ENCODE measurements around the gene CXXC5.

DNA sequence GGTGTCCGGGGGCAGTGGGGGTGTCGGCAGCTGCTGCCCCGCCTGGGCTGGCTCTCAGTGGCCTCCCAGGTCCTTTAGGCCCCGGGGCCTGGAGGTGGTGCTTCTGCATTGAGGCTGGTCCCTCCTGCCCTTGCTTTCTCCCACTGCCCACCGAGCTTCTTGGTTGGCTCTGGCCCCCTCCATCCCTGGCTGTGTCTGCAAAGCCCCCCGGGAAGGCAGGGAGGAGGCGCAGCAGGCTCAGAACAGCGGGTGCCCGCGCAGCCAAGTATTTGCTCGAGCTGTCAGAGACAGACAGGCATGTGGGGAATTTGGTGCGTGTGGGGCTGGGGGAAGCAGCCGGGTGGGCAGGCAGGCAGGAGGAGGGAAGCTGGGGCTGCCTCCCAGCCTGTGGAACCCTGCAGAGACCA is 11.5 kb downstream of the CXXC5 start:
- TF ChIP-seq, protein P1, sequence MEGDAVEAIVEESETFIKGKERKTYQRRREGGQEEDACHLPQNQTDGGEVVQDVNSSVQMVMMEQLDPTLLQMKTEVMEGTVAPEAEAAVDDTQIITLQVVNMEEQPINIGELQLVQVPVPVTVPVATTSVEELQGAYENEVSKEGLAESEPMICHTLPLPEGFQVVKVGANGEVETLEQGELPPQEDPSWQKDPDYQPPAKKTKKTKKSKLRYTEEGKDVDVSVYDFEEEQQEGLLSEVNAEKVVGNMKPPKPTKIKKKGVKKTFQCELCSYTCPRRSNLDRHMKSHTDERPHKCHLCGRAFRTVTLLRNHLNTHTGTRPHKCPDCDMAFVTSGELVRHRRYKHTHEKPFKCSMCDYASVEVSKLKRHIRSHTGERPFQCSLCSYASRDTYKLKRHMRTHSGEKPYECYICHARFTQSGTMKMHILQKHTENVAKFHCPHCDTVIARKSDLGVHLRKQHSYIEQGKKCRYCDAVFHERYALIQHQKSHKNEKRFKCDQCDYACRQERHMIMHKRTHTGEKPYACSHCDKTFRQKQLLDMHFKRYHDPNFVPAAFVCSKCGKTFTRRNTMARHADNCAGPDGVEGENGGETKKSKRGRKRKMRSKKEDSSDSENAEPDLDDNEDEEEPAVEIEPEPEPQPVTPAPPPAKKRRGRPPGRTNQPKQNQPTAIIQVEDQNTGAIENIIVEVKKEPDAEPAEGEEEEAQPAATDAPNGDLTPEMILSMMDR (IDR thresholded peaks at IDR 0.05): no peak
- TF ChIP-seq EZH2 (IDR thresholded peaks at IDR 0.05): no peak
- TF ChIP-seq EZH2phosphoT487 (IDR thresholded peaks at IDR 0.05): no peak
